ENCODE measurements around the gene RFLNA. TPM values are rescaled to one million over a fixed set of nuclear protein-coding genes. Genes with fewer than 3 reads are reported as not detected.

The RFLNA gene
- total and polyA plus RNA-seq, 2 of the 4 experiments (the other 2 are of a cell fraction): not detected

- H3K18ac ChIP-seq (ENCODE audit: low read depth, low read length): no peak overlapping the region
- no peak overlapping the region for H3K23ac ChIP-seq (ENCODE audit: low read depth, low read length)
- H4K8ac ChIP-seq (ENCODE audit: low read depth in 2 of 2, low read length in 2 of 2): no peak overlapping the region
- no peak overlapping the region for H2BK20ac ChIP-seq (ENCODE audit: low read depth, low read length)
- dilution Hi-C loops (cut with HindIII; ENCODE audit: low sequenced_read_pairs, unreplicated experiment): no loop called here
- H2AFZ ChIP-seq (replicated peaks; ENCODE audit: low read length, poor library complexity): no peak overlapping the region
- in situ Hi-C loops (cut with MboI; ENCODE audit: low sequenced_read_pairs): no loop called here
- ATAC-seq (ENCODE audit: low read depth): no peak
- no peak overlapping the region for H2AK5ac ChIP-seq (ENCODE audit: low read depth, low read length)
- peaks cover 17% of the 10 kb centered on the region; the same call in 1 of the 2 replicates for H4K20me1 ChIP-seq (ENCODE audit: insufficient read depth, low read length)
- CTCF ChIA-PET: no interaction called here
- H3K4me2 ChIP-seq (ENCODE audit: low read depth, low read length): no peak overlapping the region
- no peak overlapping the region for H3K9ac ChIP-seq (ENCODE audit: low read depth, low read length)
- H2BK5ac ChIP-seq (ENCODE audit: low read depth, low read length, poor library complexity, severe bottlenecking): no peak overlapping the region
- peak overlapping the region; percentile 26 for H2AK9ac ChIP-seq (replicated peaks; ENCODE audit: low read depth, low read length, poor library complexity)
- H3K4ac ChIP-seq (ENCODE audit: low read depth, low read length): no peak overlapping the region
- H3K79me1 ChIP-seq (ENCODE audit: low read depth in 1 of 2, low read length in 2 of 2): peaks cover 43 to 52% of the 10 kb centered on the region in 2 experiments
- H3K36me3 ChIP-seq (ENCODE audit: control insufficient read depth, insufficient read depth, low read length): peaks cover 83% of the 10 kb centered on the region
- no peak overlapping the region for H2BK120ac ChIP-seq (ENCODE audit: low read depth, low read length)
- H4K91ac ChIP-seq (ENCODE audit: insufficient read depth, low read depth, low read length): no peak overlapping the region
- no peak overlapping the region for H4K5ac ChIP-seq (ENCODE audit: low read depth, low read length)
- POLR2A ChIA-PET (ENCODE audit: unreplicated experiment): no interaction called here
- no peak overlapping the region for H3K14ac ChIP-seq (replicated peaks; ENCODE audit: low read depth, low read length)
- no peak overlapping the region for H3K4me3 ChIP-seq (ENCODE audit: insufficient read depth, low read depth, low read length)
- no peak overlapping the region for H3K56ac ChIP-seq (ENCODE audit: extremely low read depth, insufficient read depth, low read length)
- H3K9me3 ChIP-seq (ENCODE audit: control insufficient read depth, insufficient read depth, low read length): no peaks in the 10 kb centered on the region
- BruUV-seq (replicated peaks): no TSS peak
- no peaks in the 10 kb centered on the region for H3K27me3 ChIP-seq (ENCODE audit: control insufficient read depth, insufficient read depth, low read length)
- intact Hi-C loops (cut with micrococcal nuclease): no loop called here
- no peak overlapping the region for H2BK15ac ChIP-seq (ENCODE audit: low read depth, low read length)
- WGBS, 2 experiments (ENCODE audit: extremely low coverage in 2 of 2, insufficient read length in 1 of 2): 97% methylated on average over 32 of the region's 38 CpGs; no CpG with 5 or more reads in 1 of the 2 experiments
- H3K4me1 ChIP-seq (ENCODE audit: control insufficient read depth, insufficient read depth, low read length): no peaks in the 10 kb centered on the region
- DNase-seq: no peak
- H3K9me1 ChIP-seq (ENCODE audit: insufficient read depth, low read length): no peaks in the 10 kb centered on the region
- H3K27ac ChIP-seq (ENCODE audit: insufficient read depth, low read length): no peak overlapping the region
- no peak for TF ChIP-seq MAFK (IDR thresholded peaks at IDR 0.05; ENCODE audit: low read depth, low read length)
- no peak for TF ChIP-seq MAZ (IDR thresholded peaks at IDR 0.05; ENCODE audit: borderline replicate concordance, low read depth, low read length)
- no peak for TF ChIP-seq NFE2L2 (IDR thresholded peaks at IDR 0.05; ENCODE audit: low read depth, low read length)
These were observed 49.6 kb downstream of the RFLNA start for GRCh38 chr12:124344526-124344925.

Data from IMR-90 (cell line).